Caki2 (cell line): Measurements from ENCODE around the gene SYNDIG1. TPM values are rescaled to one million over a fixed set of nuclear protein-coding genes. Genes with fewer than 3 reads are reported as not detected.

ENCODE experiments used
- DNase-seq: peaks from one replicate; pipeline ENCODE4 v3.0.0-alpha.2; 2015; ENCODE audit warnings: low read depth
- in situ Hi-C: cut with HindIII; loops from 2 replicates; pipeline ENCODE4 v1.10.0; 2016; ENCODE audit warnings: low sequenced_read_pairs, low pct_unique_long_range_greater_than_20kb, mixed read lengths
- total RNA-seq: library from RNA; depleted of rRNA; stranded (reverse); fragments of >200 nt; shearing (Covaris generic); gene quantifications from 2 replicates; pipeline ENCODE4 v1.2.3, GENCODE V29; 2014; ENCODE audit warnings: low replicate concordance

SYNDIG1 gene
- total RNA-seq, 1 experiment from 2014 or later: 0.44 TPM

- DNase-seq: no peak
- in situ Hi-C loops: no loop called here
Observed at GRCh38 chr20:24534282-24534681, 64.9 kb downstream of the SYNDIG1 start.

- in situ Hi-C loops: no loop called here
Observed at GRCh38 chr20:24535941-24536730, 66.7 kb downstream of the SYNDIG1 start.

GRCh38 chr20:24537210-24537609 lies 67.8 kb downstream of the SYNDIG1 start:
- in situ Hi-C loops: no loop called here

More at GRCh38 chr20:24535941-24536730, 66.7 kb downstream of the SYNDIG1 start:
- no peak for DNase-seq

GRCh38 chr20:24542721-24543120 lies 73.3 kb downstream of the SYNDIG1 start:
- in situ Hi-C loops: no loop called here
- no peak for DNase-seq

More at GRCh38 chr20:24537210-24537609, 67.8 kb downstream of the SYNDIG1 start:
- no peak for DNase-seq

GRCh38 chr20:24543168-24543567 lies 73.7 kb downstream of the SYNDIG1 start:
- in situ Hi-C loops: no loop called here

GRCh38 chr20:24543741-24544140 lies 74.3 kb downstream of the SYNDIG1 start:
- no peak for DNase-seq
- in situ Hi-C loops: no loop called here

More at GRCh38 chr20:24543168-24543567, 73.7 kb downstream of the SYNDIG1 start:
- DNase-seq: no peak

- no peak for DNase-seq
- in situ Hi-C loops: no loop called here
Observed at GRCh38 chr20:24544371-24544770, 74.9 kb downstream of the SYNDIG1 start.

- in situ Hi-C loops: no loop called here
Observed at GRCh38 chr20:24545168-24545567, 75.7 kb downstream of the SYNDIG1 start.

GRCh38 chr20:24546232-24546892 lies 76.9 kb downstream of the SYNDIG1 start:
- DNase-seq: no peak
- in situ Hi-C loops: no loop called here

More at GRCh38 chr20:24545168-24545567, 75.7 kb downstream of the SYNDIG1 start:
- DNase-seq: no peak

- DNase-seq: no peak
Observed at GRCh38 chr20:24547967-24548366, 78.5 kb downstream of the SYNDIG1 start.

GRCh38 chr20:24559114-24559732 lies 89.8 kb downstream of the SYNDIG1 start:
- no peak for DNase-seq

More at GRCh38 chr20:24547967-24548366, 78.5 kb downstream of the SYNDIG1 start:
- in situ Hi-C loops: no loop called here

GRCh38 chr20:24560571-24561491 lies 91.4 kb downstream of the SYNDIG1 start:
- in situ Hi-C loops: no loop called here
- no peak for DNase-seq

More at GRCh38 chr20:24559114-24559732, 89.8 kb downstream of the SYNDIG1 start:
- in situ Hi-C loops: no loop called here

- in situ Hi-C loops: no loop called here
Observed at GRCh38 chr20:24565835-24566351, 96.5 kb downstream of the SYNDIG1 start.

GRCh38 chr20:24566656-24567055 lies 97.2 kb downstream of the SYNDIG1 start:
- in situ Hi-C loops: no loop called here
- DNase-seq: no peak

More at GRCh38 chr20:24565835-24566351, 96.5 kb downstream of the SYNDIG1 start:
- no peak for DNase-seq

- in situ Hi-C loops: no loop called here
- DNase-seq: no peak
Observed at GRCh38 chr20:24567508-24567907, 98.1 kb downstream of the SYNDIG1 start.

- in situ Hi-C loops: no loop called here
Observed at GRCh38 chr20:24568842-24569241, 99.4 kb downstream of the SYNDIG1 start.

GRCh38 chr20:24571159-24571558 lies 101.7 kb downstream of the SYNDIG1 start:
- in situ Hi-C loops: no loop called here
- DNase-seq: no peak

More at GRCh38 chr20:24568842-24569241, 99.4 kb downstream of the SYNDIG1 start:
- no peak for DNase-seq

- no peak for DNase-seq
- in situ Hi-C loops: no loop called here
Observed at GRCh38 chr20:24572140-24572539, 102.7 kb downstream of the SYNDIG1 start.
